Psoas muscle (tissue), 8 donors: ENCODE results near the gene MFN2. TPM values are rescaled to one million over a fixed set of nuclear protein-coding genes. Genes with fewer than 3 reads are reported as not detected.
A peak's percentile ranks its signal among the peaks of the same experiment; 100 is the strongest.

ENCODE experiments used
- ATAC-seq, 4 donors: fragments of 200-7000 bp; cut with Tn5 transposase; one replicate each; pipeline ENCODE4 v1.9.1; 2020; ENCODE audit warnings: moderate library complexity in 3 of 4, mild to moderate bottlenecking in 2 of 4
- DNase-seq, 2 donors: peaks; one replicate each; pipeline ENCODE4 v3.0.0-alpha.2; 2020
- H3K27ac ChIP-seq: fragments of 200-600 bp; one replicate; pipeline ENCODE4 v1.8.0; 2022
- H3K27me3 ChIP-seq, 3 donors: fragments of 200-600 bp in 1 of 3; one replicate each; pipeline versions ENCODE4 v1.6.1 to v1.8.0; 2013 to 2022; ENCODE audit warnings: low read length in 2 of 3, mild to moderate bottlenecking in 2 of 3, moderate library complexity in 1 of 3; ENCODE audit not compliant: insufficient read depth in 3 of 3
- H3K36me3 ChIP-seq, 2 donors: fragments of 200-600 bp in 1 of 2; one replicate each; pipeline versions ENCODE4 v1.6.1 to v1.8.0; 2013 to 2022; ENCODE audit warnings: low read depth in 1 of 2, mild to moderate bottlenecking in 1 of 2, moderate library complexity in 1 of 2; ENCODE audit not compliant: insufficient read depth in 1 of 2
- H3K4me1 ChIP-seq: fragments of 200-600 bp; one replicate; pipeline ENCODE4 v1.8.0; 2022
- H3K4me3 ChIP-seq: fragments of 200-600 bp; one replicate; pipeline ENCODE4 v1.8.0; 2022; ENCODE audit warnings: mild to moderate bottlenecking
- H3K9me3 ChIP-seq: fragments of 200-600 bp; one replicate; pipeline ENCODE4 v1.8.0; 2022
- WGBS, 3 donors: extraction: QIAGEN DNeasy Blood & Tissue Kit; methylation state at CpG; one replicate each; pipeline versions ENCODE4 v1.1.6 to v1.1.7; 2013; 5-methylcytosine and 5-hydroxymethylcytosine counted together
- intact Hi-C, 2 donors: fragments of 100-400 bp; cut with DNase I; formaldehyde crosslinking; loops; one replicate each; pipeline versions ENCODE4 v1.11.0 to v1.14.2; 2022
- polyA plus RNA-seq, 3 donors: library from polyadenylated mRNA; stranded (reverse); fragments of 200-250 nt; gene quantifications; one replicate each; pipeline ENCODE4 v1.2.3, GENCODE V29; 2013
- total RNA-seq, 4 donors: library from RNA; stranded (reverse); fragmentation: NEBNext Ultra II Directional in 2 of 4; extraction: Animal tissue kit (Norgen Biotek cat#: 25700) in 2 of 4; gene quantifications; one replicate each; pipeline versions ENCODE4 v1.2.1 to v1.2.4, GENCODE V29; 2021 to 2023
- TF ChIP-seq, protein P1 (sequence below): fragments of 200-600 bp; IDR thresholded peaks from one replicate; pipeline ENCODE4 v1.8.0; 2022; ENCODE audit warnings: antibody characterized with exemption
- donor health status: healthy with polysubstance abuse.
- donor health status: DM: no; HTN: no; CAD: no; lungs with moderate emphysema.
- donor health status: Bipolar disorder and iron deficiency.
- donor health status: healthy.
- donor health status: DM: yes; HTN: yes; CAD: no.
- donor health status: DM: no; HTN: no; CAD: no.
- donor health status: DM: no; HTN: no; CAD: no.
- donor health status: DM: yes; HTN: yes; CAD: no.

Gene MFN2
- total and polyA plus RNA-seq, 7 donors: 163 to 542 (median 245) TPM

DNA sequence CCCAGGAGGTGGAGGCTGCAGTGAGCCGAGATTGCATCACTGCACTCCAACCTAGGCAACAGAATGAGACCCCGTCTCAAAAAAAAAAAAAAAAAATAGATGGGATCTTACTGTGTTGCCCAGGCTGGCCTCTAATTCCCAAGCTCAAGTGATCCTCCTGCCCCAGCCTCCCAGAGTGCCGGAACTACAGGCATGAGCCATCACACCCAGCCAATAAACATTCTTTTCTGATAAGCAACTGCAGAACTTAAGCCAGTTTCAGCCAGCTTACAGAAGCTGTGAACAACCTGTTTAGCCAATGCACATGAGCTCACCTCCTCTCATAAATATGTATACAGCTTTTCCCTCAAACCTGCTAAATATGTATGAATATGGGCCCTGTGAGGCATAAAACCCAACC is 35.9 kb downstream of the MFN2 start:
- DNase-seq (peak in 1 of 2 donors; percentile 17), ATAC-seq (no peak)
- intact Hi-C loops: no loop called here
- Histone ChIP-seq H3K27me3 (no peaks in the 10 kb centered on the region), H3K4me3 (no peak overlapping the region), H3K9me3 (no peaks in the 10 kb centered on the region), H3K27ac (no peak overlapping the region), H3K36me3 (peaks cover 5 to 23% of the 10 kb centered on the region in 2 donors), H3K4me1 (peaks cover 19% of the 10 kb centered on the region)
- TF ChIP-seq, protein P1, sequence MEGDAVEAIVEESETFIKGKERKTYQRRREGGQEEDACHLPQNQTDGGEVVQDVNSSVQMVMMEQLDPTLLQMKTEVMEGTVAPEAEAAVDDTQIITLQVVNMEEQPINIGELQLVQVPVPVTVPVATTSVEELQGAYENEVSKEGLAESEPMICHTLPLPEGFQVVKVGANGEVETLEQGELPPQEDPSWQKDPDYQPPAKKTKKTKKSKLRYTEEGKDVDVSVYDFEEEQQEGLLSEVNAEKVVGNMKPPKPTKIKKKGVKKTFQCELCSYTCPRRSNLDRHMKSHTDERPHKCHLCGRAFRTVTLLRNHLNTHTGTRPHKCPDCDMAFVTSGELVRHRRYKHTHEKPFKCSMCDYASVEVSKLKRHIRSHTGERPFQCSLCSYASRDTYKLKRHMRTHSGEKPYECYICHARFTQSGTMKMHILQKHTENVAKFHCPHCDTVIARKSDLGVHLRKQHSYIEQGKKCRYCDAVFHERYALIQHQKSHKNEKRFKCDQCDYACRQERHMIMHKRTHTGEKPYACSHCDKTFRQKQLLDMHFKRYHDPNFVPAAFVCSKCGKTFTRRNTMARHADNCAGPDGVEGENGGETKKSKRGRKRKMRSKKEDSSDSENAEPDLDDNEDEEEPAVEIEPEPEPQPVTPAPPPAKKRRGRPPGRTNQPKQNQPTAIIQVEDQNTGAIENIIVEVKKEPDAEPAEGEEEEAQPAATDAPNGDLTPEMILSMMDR: no peak
- 96 to 97% (median 97%) methylated on average over 2 to 3 of the region's 3 CpGs for WGBS, 3 donors

DNA sequence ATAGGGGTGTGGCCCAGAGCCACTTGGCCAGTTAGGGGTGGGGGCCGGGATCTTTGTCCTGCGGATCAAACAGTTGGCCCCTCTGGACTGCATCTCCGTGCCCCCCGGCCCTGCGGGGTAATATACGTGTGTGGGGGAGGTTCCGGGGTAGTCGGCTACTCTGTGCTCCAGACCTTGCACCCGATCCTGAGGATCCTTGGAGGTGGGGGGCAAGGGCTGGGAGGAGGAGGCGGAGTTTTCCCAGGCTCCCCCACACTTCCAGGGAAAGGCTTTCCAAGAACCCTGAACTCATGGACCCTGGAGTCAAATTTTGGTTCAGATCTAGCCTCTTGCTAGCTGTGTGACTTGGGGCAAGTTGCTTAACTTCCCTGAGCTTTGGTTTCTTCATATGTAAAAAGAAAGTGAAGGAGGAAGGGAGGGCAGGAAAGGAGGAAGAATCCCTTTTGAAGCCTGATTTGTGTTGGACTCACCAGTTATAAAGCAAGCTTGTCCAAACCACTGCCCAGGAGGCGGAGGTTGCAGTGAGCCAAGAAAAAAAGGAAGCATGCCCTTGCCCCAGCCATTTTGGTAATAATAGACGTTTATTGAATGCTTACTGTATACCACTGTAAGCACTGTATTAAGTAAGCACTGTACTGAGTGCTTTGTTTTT is 39.7 kb downstream of the MFN2 start:
- TF ChIP-seq, protein P1: no peak
- intact Hi-C loops: no loop called here
- 8 to 12% (median 9%) methylated on average over 12 of the region's 12 CpGs for WGBS, 3 donors
- H3K27ac ChIP-seq: peak overlapping the region; percentile 83
- ATAC-seq (peak in 2 of 4 donors; percentile 0 to 26), DNase-seq (no peak)
- H3K27me3 ChIP-seq: no peaks in the 10 kb centered on the region
- peak overlapping the region; percentile 77 for H3K4me3 ChIP-seq
- H3K36me3 ChIP-seq: peaks cover 0 to 33% of the 10 kb centered on the region in 2 donors
- H3K9me3 ChIP-seq: no peaks in the 10 kb centered on the region
- peaks cover 5% of the 10 kb centered on the region for H3K4me1 ChIP-seq

DNA sequence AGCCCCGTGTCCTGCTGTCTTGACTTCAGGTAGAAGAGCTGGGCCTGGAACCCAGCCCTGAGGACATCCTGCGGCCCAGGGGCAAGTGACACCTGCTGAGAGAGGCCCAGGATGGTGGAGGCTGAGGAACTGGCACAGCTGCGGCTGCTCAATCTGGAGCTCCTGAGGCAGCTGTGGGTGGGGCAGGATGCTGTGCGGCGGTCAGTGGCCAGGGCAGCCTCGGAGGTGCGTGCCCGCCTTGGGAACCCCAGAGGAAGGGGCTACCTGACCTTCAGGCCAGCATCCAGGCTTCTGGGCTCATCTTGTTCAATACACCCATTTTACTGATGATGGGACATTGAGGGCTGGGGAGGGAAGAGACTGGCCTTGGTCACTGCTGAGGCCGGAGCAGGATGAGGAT is 41.4 kb downstream of the MFN2 start:
- intact Hi-C loops: no loop called here
- 90 to 92% (median 91%) methylated on average over 6 to 9 of the region's 9 CpGs for WGBS, 3 donors
- Histone ChIP-seq H3K4me3 (no peak overlapping the region), H3K9me3 (no peaks in the 10 kb centered on the region), H3K4me1 (peaks cover 5% of the 10 kb centered on the region), H3K27ac (no peak overlapping the region), H3K36me3 (peaks cover 0 to 48% of the 10 kb centered on the region in 2 donors), H3K27me3 (no peaks in the 10 kb centered on the region)
- DNase-seq (no peak), ATAC-seq (no peak)
- TF ChIP-seq, protein P1: no peak

DNA sequence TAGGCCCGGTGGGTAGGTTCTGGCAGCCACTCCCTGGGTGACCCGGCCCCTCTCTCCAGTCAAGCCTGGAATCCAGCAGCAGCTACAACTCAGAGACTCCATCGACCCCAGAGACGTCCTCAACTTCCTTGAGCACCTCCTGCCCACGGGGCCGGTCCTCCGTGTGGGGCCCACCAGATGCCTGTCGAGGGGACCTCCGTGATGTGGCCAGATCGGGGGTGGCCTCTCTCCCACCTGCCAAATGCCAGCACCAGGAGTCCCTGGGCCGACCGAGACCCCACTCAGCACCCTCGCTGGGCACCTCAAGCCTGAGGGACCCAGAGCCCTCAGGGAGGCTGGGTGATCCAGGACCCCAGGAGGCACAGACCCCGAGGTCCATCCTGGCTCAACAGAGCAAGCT is 41.8 kb downstream of the MFN2 start:
- intact Hi-C loops: no loop called here
- no peak for DNase-seq
- H3K4me1 ChIP-seq: peaks cover 5% of the 10 kb centered on the region
- no peaks in the 10 kb centered on the region for H3K27me3 ChIP-seq
- WGBS, 3 donors: 89 to 90% (median 90%) methylated on average over 14 of the region's 14 CpGs
- TF ChIP-seq, protein P1: no peak
- no peak for ATAC-seq
- peaks cover 0 to 50% of the 10 kb centered on the region in 2 donors for H3K36me3 ChIP-seq
- no peak overlapping the region for H3K27ac ChIP-seq
- H3K9me3 ChIP-seq: no peaks in the 10 kb centered on the region
- no peak overlapping the region for H3K4me3 ChIP-seq

DNA sequence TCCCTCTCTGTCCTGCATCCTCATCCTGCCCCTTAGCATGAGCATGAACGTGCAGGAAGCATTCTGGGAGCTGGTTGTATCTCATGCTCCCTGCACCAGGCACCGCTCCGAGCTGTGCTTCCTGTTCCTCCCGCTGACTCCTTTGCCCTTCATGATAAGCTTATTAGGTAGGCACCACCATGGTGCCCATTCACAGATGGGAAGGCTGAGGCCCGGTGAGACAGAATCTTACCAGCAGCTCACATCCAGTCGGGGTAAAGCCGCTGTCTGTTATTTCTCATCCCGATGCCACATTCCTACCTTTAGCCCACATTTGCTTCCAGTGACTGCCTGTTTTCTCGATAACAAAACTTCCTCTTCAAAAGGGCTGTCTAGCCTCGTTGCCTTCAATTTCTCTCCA is 46.3 kb downstream of the MFN2 start:
- no peak for ATAC-seq
- no peak overlapping the region for H3K4me3 ChIP-seq
- no peaks in the 10 kb centered on the region for H3K9me3 ChIP-seq
- H3K36me3 ChIP-seq: peaks cover 0 to 87% of the 10 kb centered on the region in 2 donors
- no peak overlapping the region for H3K27ac ChIP-seq
- intact Hi-C loops: no loop called here
- TF ChIP-seq, protein P1: no peak
- 84 to 91% (median 88%) methylated on average over 10 of the region's 10 CpGs for WGBS, 3 donors
- no peak for DNase-seq
- H3K27me3 ChIP-seq: no peaks in the 10 kb centered on the region
- no peaks in the 10 kb centered on the region for H3K4me1 ChIP-seq
